Cardiac fibroblast (primary cell): ENCODE results near the gene KCNK2.

Source experiments
- DNase-seq, 2 donors: peaks; one replicate each; pipeline versions ENCODE4 v3.0.0 to v3.0.0-alpha.2; 2010; ENCODE audit warnings: low read depth in 2 of 2
- H3K4me3 ChIP-seq, 2 donors: replicated peaks in 1 of 2; 1 replicate in 1 of 2; 2 replicates in 1 of 2; pipeline ENCODE4 v1.5.1; 2011; ENCODE audit warnings: low read depth in 2 of 2, low read length in 2 of 2, mild to moderate bottlenecking in 2 of 2, moderate library complexity in 1 of 2
- TF ChIP-seq, protein P1 (sequence below): IDR thresholded peaks from one replicate; pipeline ENCODE4 v1.5.1; 2011; ENCODE audit warnings: low read depth, mild to moderate bottlenecking, low read length, inconsistent platforms

The KCNK2 gene

DNA sequence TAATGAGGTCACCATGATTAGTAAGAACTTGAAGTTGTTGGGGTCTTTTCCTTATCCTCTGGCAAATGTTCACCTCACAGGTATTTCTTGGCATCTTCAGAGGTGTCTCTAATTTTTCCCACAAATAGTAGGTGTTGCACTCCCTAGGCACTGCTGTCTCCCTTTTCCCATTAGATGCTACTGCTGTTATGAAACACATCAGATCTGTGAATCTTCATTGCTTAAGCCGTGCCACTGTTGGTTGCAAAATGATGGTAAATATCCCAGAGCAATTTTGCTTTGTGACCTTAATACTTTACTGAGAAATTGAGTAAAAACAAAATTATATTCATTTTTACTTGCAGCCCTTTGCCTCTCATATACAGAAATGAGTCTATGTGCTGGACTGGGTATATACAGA lies 169.6 kb downstream of the KCNK2 start:
- DNase-seq = no peak
- TF ChIP-seq, protein P1, sequence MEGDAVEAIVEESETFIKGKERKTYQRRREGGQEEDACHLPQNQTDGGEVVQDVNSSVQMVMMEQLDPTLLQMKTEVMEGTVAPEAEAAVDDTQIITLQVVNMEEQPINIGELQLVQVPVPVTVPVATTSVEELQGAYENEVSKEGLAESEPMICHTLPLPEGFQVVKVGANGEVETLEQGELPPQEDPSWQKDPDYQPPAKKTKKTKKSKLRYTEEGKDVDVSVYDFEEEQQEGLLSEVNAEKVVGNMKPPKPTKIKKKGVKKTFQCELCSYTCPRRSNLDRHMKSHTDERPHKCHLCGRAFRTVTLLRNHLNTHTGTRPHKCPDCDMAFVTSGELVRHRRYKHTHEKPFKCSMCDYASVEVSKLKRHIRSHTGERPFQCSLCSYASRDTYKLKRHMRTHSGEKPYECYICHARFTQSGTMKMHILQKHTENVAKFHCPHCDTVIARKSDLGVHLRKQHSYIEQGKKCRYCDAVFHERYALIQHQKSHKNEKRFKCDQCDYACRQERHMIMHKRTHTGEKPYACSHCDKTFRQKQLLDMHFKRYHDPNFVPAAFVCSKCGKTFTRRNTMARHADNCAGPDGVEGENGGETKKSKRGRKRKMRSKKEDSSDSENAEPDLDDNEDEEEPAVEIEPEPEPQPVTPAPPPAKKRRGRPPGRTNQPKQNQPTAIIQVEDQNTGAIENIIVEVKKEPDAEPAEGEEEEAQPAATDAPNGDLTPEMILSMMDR = no peak
- no peak overlapping the region for H3K4me3 ChIP-seq

DNA sequence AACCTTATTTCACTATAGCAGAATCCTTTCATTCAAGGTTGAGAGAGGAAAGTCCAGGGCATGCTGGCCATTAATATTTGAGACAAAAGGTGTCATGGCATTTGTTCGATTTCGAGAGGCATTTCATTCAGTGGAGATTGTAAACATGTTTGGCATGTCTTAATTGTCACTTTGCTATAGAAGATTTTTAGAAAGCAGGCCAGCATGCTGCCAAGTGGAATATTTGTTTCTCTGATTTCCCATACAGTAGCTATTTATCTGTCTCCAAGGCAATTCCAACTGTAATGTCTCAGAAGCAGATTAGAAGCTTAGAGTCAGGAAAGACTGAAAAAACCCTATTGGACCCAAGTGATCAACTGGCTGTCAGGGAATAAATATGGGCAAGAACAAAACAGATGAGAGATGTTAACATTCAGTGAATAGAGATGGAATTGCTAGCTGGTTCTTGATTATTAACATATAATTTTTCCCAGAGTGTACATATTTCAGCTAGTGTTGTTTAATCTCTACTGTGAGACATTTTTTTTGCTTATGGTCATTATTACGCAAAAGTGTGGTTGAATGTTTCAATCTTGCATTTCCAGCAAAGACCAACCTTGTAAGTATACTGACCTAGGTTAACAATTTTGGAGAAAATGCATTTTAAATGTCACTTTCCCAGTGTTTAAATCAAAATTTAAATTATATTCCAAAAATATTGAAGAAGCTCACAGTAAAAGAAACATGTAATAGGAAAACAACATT lies 174.6 kb downstream of the KCNK2 start:
- DNase-seq = peak; percentile 11 to 24
- TF ChIP-seq, protein P1 = no peak
- no peak overlapping the region for H3K4me3 ChIP-seq

DNA sequence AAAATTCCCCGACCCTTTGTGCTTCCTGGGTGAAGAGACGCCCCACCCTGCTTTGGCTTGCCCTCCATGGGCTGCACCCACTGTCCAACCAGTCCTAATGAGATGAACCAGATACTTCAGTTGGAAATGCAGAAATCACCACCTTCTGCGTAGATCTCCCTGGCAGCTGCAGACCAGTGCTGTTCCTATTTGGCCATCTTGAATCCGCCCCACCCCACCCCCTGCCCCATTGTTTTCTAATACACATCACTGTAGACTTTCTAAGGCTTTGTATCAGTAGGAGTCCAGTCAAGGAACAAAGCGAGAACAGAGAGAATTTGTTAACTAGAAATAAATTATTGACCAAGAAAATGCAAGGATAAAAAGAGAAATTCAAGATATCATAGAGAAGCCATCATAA lies 178.2 kb downstream of the KCNK2 start:
- TF ChIP-seq, protein P1 = no peak
- no peak overlapping the region for H3K4me3 ChIP-seq
- no peak for DNase-seq

DNA sequence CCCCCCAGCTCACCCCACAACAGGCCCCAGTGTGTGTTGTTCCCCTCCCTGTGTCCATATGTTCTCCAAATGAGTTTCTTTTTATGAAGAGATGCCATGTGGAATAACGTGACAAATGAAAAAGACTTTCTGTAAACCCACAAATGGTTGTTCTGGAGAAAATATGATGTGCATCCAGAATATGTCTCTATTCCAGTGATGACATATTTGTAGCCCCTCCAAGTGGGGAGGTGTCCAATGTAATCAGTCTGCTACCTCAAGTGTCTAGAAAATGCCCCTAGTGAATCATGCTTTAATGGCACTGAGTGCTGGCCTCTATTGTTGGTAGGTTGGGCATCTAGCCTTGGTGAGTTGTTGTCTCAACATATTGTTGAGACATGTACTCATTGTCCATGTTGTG lies 179.6 kb downstream of the KCNK2 start:
- TF ChIP-seq, protein P1 = no peak
- H3K4me3 ChIP-seq = no peak overlapping the region
- no peak for DNase-seq

DNA sequence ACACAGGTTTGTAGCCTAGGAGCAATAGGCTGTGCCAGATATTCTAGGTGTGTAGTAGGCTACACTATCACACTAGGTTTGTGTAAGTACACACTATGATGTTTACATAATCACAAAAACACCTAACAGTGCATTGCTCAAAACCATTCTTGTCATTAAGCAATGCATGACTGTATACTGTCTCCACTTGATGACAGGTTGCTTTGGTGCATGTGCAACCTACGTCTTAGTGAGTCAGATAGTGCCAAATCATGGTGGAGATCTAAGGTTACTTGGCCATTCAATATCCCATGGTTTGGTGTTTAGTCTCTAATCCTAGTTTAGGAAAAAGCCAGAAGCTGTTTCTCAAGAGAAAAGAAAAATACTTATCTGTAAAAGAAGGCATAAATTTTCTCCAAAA lies 181.1 kb downstream of the KCNK2 start:
- DNase-seq = peak in 1 of 2 donors; percentile 11
- TF ChIP-seq, protein P1 = no peak

DNA sequence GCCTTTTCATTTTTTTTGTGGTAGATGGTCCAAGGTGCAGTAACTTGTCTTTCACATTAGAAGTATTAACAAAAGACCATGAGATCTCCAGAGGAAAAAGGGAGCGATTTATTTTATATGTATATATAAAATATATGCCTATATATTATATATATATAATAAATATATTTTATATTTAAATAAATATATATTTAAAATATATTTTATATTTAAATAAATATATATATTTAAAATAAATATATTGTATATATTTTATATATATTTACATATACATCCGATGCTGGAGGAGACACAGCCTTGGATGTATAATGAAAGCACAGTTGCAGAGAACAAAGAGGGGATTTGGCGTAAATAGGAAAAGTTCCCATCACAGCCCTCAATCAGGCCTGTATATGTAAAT lies 182.1 kb downstream of the KCNK2 start:
- TF ChIP-seq, protein P1 = no peak
- H3K4me3 ChIP-seq = no peak overlapping the region
- no peak for DNase-seq

More for the DNA sequence above, 181.1 kb downstream of the KCNK2 start:
- no peak overlapping the region for H3K4me3 ChIP-seq

DNA sequence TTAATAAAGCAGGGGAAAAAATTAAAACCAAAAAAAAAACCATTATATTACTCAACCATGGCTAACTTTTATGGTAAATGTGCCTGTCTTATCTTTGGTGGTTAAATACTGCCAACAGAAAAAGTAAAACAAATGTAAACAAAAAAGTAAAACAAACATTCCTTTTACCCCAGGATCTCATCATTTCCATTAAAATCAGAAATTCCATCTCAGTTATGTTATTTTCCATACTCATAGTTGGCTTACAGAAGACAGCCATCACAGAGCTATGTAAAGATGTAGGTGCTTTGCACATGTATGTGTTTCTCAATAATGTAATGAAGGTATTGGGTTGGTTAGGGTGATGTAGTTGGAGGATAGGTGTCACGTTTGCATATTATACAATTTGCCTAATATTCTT lies 185.0 kb downstream of the KCNK2 start:
- H3K4me3 ChIP-seq = no peak overlapping the region
- DNase-seq = no peak
- TF ChIP-seq, protein P1 = no peak
